ENCODE results near the gene TGFB2.

The TGFB2 gene

GRCh38 chr1:218367118-218367517 lies 22.0 kb downstream of the TGFB2 start:
- TF ChIP-seq, protein P1, sequence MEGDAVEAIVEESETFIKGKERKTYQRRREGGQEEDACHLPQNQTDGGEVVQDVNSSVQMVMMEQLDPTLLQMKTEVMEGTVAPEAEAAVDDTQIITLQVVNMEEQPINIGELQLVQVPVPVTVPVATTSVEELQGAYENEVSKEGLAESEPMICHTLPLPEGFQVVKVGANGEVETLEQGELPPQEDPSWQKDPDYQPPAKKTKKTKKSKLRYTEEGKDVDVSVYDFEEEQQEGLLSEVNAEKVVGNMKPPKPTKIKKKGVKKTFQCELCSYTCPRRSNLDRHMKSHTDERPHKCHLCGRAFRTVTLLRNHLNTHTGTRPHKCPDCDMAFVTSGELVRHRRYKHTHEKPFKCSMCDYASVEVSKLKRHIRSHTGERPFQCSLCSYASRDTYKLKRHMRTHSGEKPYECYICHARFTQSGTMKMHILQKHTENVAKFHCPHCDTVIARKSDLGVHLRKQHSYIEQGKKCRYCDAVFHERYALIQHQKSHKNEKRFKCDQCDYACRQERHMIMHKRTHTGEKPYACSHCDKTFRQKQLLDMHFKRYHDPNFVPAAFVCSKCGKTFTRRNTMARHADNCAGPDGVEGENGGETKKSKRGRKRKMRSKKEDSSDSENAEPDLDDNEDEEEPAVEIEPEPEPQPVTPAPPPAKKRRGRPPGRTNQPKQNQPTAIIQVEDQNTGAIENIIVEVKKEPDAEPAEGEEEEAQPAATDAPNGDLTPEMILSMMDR (conservative IDR thresholded peaks at IDR 0.05; ENCODE audit: low read length): no peak
- H3K4me3 ChIP-seq (ENCODE audit: low read length): no peak overlapping the region
- no peak for DNase-seq (ENCODE audit: low read depth)

GRCh38 chr1:218368686-218369085 lies 23.6 kb downstream of the TGFB2 start:
- TF ChIP-seq, protein P1 (conservative IDR thresholded peaks at IDR 0.05; ENCODE audit: low read length): no peak
- no peak overlapping the region for H3K4me3 ChIP-seq (ENCODE audit: low read length)
- DNase-seq (ENCODE audit: low read depth): no peak

DNA sequence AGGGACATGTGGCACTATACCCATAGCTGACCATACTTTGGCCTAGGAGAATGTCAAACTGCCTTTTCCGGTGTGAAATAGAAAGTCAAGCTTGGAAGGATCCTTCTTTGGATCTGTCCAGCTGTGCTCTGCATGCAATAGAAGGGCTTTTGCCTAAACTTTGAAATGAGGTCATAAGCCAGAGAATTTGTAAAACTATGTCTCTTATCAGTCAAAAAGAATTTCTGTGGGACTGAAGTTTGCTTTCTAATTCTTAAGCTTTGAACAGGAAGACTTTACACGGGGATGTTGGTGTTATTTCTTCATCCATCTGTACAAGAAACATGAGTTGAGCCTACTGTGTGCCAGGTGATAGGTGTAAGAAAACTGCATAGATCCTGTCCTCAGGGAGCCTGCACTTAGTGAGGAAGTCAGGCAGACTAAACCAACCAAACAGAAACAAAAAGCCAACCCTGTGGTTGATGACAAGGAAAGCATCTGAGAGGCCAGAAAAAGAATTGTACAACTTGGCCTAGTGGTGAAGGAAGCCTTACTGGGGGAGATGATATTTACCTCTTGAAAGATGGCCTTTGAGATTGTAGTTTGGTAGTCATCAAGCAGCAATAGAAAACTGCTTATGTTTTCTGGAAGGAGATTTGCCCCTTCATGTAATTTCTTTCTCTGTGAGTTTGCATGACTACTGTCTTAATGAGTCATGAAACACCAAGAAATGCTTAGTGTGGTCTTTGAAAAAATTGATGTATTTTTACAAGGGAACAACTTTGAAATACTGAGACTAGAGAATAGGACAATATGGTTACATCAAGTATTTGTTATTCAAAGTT lies 24.8 kb downstream of the TGFB2 start:
- TF ChIP-seq, protein P1 (conservative IDR thresholded peaks at IDR 0.05; ENCODE audit: low read length): no peak
- peak; percentile 70 for DNase-seq (ENCODE audit: low read depth)
- H3K4me3 ChIP-seq (ENCODE audit: low read length): no peak overlapping the region

- H3K4me3 ChIP-seq (ENCODE audit: low read length): no peak overlapping the region
- TF ChIP-seq, protein P1 (conservative IDR thresholded peaks at IDR 0.05; ENCODE audit: low read length): no peak
- DNase-seq (ENCODE audit: low read depth): peak; percentile 91
Observed at GRCh38 chr1:218371927-218372672, 27.0 kb downstream of the TGFB2 start.

- TF ChIP-seq, protein P1 (conservative IDR thresholded peaks at IDR 0.05; ENCODE audit: low read length): no peak
- H3K4me3 ChIP-seq (ENCODE audit: low read length): no peak overlapping the region
- DNase-seq (ENCODE audit: low read depth): no peak
Observed at GRCh38 chr1:218374401-218375353, 29.5 kb downstream of the TGFB2 start.

DNA sequence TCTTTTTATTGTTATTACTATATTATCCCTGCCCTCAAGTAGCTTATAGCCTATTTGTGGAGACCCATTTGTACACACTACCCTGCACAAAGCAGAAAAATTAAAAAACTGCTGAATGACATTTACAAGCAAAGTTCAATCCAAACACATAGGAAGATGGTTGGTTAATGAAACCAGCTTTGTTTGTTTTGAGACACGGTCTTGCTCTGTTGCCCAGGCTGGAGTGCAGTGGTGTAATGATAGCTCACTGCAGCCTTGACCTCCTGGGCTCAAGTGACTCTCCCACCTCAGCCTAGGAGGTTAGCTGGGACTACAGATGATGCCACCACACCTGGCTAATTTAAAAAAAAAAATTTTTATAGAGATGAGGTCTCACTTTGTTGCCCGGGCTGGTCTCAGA lies 31.6 kb downstream of the TGFB2 start:
- TF ChIP-seq, protein P1 (conservative IDR thresholded peaks at IDR 0.05; ENCODE audit: low read length): no peak
- H3K4me3 ChIP-seq (ENCODE audit: low read length): peak overlapping the region; percentile 7; the same call in 1 of the 2 replicates
- DNase-seq (ENCODE audit: low read depth): no peak

Measured in AG10803 (cell line).